ENCODE data around the gene MLLT10. TPM values are rescaled to one million over a fixed set of nuclear protein-coding genes. Genes with fewer than 3 reads are reported as not detected.
A peak's percentile ranks its signal among the peaks of the same experiment; 100 is the strongest.

MLLT10 gene
- total and polyA plus RNA-seq, 2 of the 8 experiments (the other 6 are each of a cell fraction or from before 2014, with no cell fraction given): 53.1 to 62.1 TPM

DNA sequence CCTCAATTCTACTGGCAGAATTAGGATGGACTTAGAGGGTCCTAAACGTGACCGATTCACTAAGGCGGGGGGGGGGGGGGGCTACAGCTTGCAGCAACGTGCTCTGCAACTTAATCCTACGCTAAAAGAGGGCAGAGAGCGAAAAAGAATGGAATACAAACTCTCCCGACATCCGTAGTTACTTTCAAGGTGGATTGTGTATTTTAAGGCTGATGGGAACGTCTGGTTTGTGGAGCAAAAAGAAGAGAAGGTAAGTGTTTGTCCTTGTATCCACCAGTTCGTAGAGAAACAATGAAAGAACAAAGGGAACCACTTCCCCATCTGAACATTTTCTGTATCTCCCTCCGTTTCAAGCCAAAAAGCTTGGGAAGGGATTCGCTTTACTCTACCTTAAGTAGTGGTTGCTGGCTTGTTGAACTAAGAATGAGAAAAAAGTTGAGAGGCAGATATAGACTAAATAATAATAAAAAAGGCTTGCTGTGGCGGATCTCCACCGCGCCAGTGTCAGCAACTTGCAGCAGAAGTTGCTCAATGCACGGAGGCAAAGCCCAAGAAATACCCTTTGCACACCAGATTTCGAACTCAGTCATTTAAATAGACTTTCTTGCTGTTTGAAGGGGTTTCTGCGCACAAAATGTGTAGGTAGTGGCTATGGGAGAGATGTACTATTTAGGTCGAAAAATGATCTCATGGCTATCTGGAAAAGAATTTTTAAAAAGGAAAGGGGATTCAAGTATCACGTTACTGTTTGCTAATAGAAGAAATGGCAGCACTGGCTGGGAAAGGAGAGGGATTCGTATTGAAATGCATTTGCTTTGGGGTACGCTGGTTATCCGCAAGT lies 9.3 kb upstream of the MLLT10 start:
- Histone ChIP-seq H3K14ac (ENCODE audit: insufficient read length) (peak overlapping the region; percentile 42), H3K56ac (replicated peaks; ENCODE audit: insufficient read length, low read depth, low read length) (peak overlapping the region; percentile 87), H3K27me3 (replicated peaks in 1 of 4; ENCODE audit: control insufficient read depth in 3 of 4, extremely low read depth in 1 of 4, insufficient read depth in 3 of 4, low read length in 3 of 4) (0 out of 7 replicates have a peak, but pooled peaks cover 0 to 3% (median 0%) of the 10 kb centered on the region in 4 experiments), H3K79me1 (ENCODE audit: low read depth, low read length) (no peaks in the 10 kb centered on the region), H3K9ac (replicated peaks in 1 of 4; ENCODE audit: extremely low read depth in 1 of 4, low read depth in 3 of 4, low read length in 3 of 4) (peak overlapping the region; percentile 77 to 91 (median 88)), H3K4ac (replicated peaks; ENCODE audit: insufficient read length, low read depth, low read length) (peak overlapping the region; percentile 99), H4K5ac (ENCODE audit: insufficient read length, low read depth, low read length) (peak overlapping the region; percentile 98), H4K20me1 (replicated peaks in 1 of 2; ENCODE audit: control insufficient read depth in 1 of 2, insufficient read depth in 2 of 2, low read length in 2 of 2) (no peaks in the 10 kb centered on the region), H2AK5ac (ENCODE audit: low read depth, low read length) (no peak overlapping the region), H2AFZ (ENCODE audit: low read length) (no peak overlapping the region), H3K4me3 (ENCODE audit: extremely low read depth in 1 of 4, insufficient read depth in 2 of 4, low read depth in 3 of 4, low read length in 4 of 4) (peak overlapping the region; percentile 66 to 79 (median 76)), H3K23me2 (ENCODE audit: low read depth, low read length) (peaks cover 14% of the 10 kb centered on the region; the same call in 1 of the 2 replicates), H3K79me2 (ENCODE audit: control insufficient read depth in 1 of 2, insufficient read depth in 2 of 2, low read length in 2 of 2) (peaks cover 0 to 9% of the 10 kb centered on the region in 2 experiments; a peak in 2 of 4 replicates), H2BK5ac (ENCODE audit: low read depth, low read length) (peak overlapping the region; percentile 85), H4K8ac (ENCODE audit: extremely low read depth, insufficient read depth, low read length) (peak overlapping the region; percentile 98; the same call in 1 of the 2 replicates), H3K27ac (ENCODE audit: low read depth, low read length) (peak overlapping the region; percentile 91), H3K4me2 (ENCODE audit: insufficient read depth in 1 of 2, low read depth in 2 of 2, low read length in 2 of 2) (peak overlapping the region; percentile 95 to 97), H3K36me3 (ENCODE audit: control insufficient read depth in 2 of 4, insufficient read depth in 4 of 4, low read length in 3 of 4) (no peaks in the 10 kb centered on the region), H3K23ac (ENCODE audit: insufficient read length) (no peak overlapping the region), H2BK120ac (replicated peaks; ENCODE audit: low read depth, low read length) (peak overlapping the region; percentile 68), H3K4me1 (replicated peaks in 1 of 4; ENCODE audit: control insufficient read depth in 3 of 4, insufficient read depth in 4 of 4, low read length in 3 of 4) (peaks cover 7 to 39% (median 20%) of the 10 kb centered on the region in 4 experiments), H3K9me3 (ENCODE audit: insufficient read depth in 2 of 2, low read depth in 1 of 2, low read length in 1 of 2) (no peaks in the 10 kb centered on the region), H2BK15ac (ENCODE audit: low read length) (0 out of 2 replicates have a peak overlapping the region, but pooled peaks have one; percentile 34), H4K91ac (replicated peaks; ENCODE audit: insufficient read length, low read length) (peak overlapping the region; percentile 71), H3K18ac (ENCODE audit: extremely low read depth, low read length) (peak overlapping the region; percentile 66), H2BK12ac (ENCODE audit: low read depth, low read length) (peak overlapping the region; percentile 91), H2BK20ac (ENCODE audit: low read length) (no peak overlapping the region)
- ChIA-PET POLR2A (ENCODE audit: partially characterized antibody) (interaction anchor here (0.6 to 17.3 kb wide), 15 partner anchors 8 to 721 kb away, joined by 3 to 352 read pairs (median 6); partner anchors contain the start of gene MLLT10), CTCF (ENCODE audit: partially characterized antibody) (interaction anchor here (0.6 to 3.6 kb wide), 6 partner anchors 9 to 247 kb away, joined by 3 to 17 read pairs (median 4); no protein-coding TSS in a partner anchor)
- 2% methylated on average over 22 of the region's 23 CpGs; no CpG with 5 or more reads in 1 of the 2 experiments for WGBS, 2 experiments (ENCODE audit: extremely low coverage in 1 of 2, insufficient coverage in 1 of 2, insufficient read length in 1 of 2, insufficient replicate concordance in 2 of 2, low coverage in 1 of 2, low lambda C conversion rate in 2 of 2, missing lambda C conversion rate in 1 of 2)
- FAIRE-seq (peak; percentile 73), DNase-seq (ENCODE audit: low read depth in 1 of 2, low spot score in 2 of 2) (peak in 1 of 2 experiments; percentile 47)
- TF ChIP-seq MAFK (IDR thresholded peaks at IDR 0.05; ENCODE audit: low read depth, low read length): no peak
- no peak for TF ChIP-seq SIRT6 (IDR thresholded peaks at IDR 0.05; ENCODE audit: low read length)
- TF ChIP-seq JUND (IDR thresholded peaks at IDR 0.05; ENCODE audit: low read length): no peak
- TF ChIP-seq E2F6 (IDR thresholded peaks at IDR 0.05): no peak
- TF ChIP-seq SRF (IDR thresholded peaks at IDR 0.05; ENCODE audit: low read depth, low read length): no peak
- no peak for TF ChIP-seq JUN (IDR thresholded peaks at IDR 0.05; ENCODE audit: low read depth, low read length)
- TF ChIP-seq MAX (IDR thresholded peaks at IDR 0.05): no peak
- TF ChIP-seq TAF7 (optimal IDR thresholded peaks at IDR 0.05; ENCODE audit: borderline replicate concordance, low read depth, low read length): peak; percentile 66
- no peak for TF ChIP-seq SP1 (IDR thresholded peaks at IDR 0.05; ENCODE audit: low read depth, low read length)
- TF ChIP-seq CHD1 (IDR thresholded peaks at IDR 0.05; ENCODE audit: low read depth, low read length): peak; percentile 77; the same call in 1 of the 2 replicates
- no peak for TF ChIP-seq CBX8 (IDR thresholded peaks at IDR 0.05; ENCODE audit: borderline replicate concordance, low read depth, low read length)
